ENCODE data around the gene VEPH1. TPM values are rescaled to one million over a fixed set of nuclear protein-coding genes. Genes with fewer than 3 reads are reported as not detected.

VEPH1 gene
- total and polyA plus RNA-seq, 7 experiments from 2014 or later = 0.22 to 0.48 TPM; not detected in 5

DNA sequence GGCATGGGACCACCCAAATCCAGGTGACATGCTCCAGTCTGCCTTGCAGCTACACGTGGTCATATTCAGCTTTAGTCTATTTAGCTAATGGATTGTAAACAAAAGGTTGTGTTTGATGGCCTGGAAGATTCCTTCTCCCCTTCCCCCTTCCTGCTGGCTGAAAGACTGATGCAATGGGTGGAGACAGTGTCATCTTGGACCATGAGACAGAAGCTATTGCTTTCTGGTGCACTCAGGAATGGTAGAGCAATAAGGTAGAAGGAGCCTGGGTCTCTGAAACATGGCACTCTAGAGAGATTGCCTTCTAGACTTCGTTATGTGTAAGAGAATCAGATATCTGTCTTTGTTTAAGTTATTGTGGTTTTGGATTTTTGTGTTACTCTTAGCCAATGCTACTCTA, 92.3 kb downstream of the VEPH1 start:
- ATAC-seq (no peak), DNase-seq (no peak)
- ChIA-PET POLR2A (no interaction called here), CTCF (no interaction called here)
- intact Hi-C loops (cut with micrococcal nuclease) = no loop called here
- H3K36me3 ChIP-seq (ENCODE audit: control insufficient read depth in 2 of 3, insufficient read depth in 3 of 3, low read length in 3 of 3) = no peaks in the 10 kb centered on the region
- Mint-ChIP-seq H3K4me1 (no peaks in the 10 kb centered on the region), H3K27me3 (peaks cover 0 to 7% (median 0%) of the 10 kb centered on the region in 5 donors), H3K27ac (no peak overlapping the region), H3K9me3 (peaks cover 0 to 2% (median 0%) of the 10 kb centered on the region in 11 donors), H3K4me3 (no peak overlapping the region), H3K36me3 (peaks cover 0 to 6% (median 0%) of the 10 kb centered on the region in 5 donors)
- no peaks in the 10 kb centered on the region for H3K4me1 ChIP-seq (ENCODE audit: control insufficient read depth in 2 of 2, insufficient read depth in 2 of 2, low read length in 2 of 2)
- no peak overlapping the region for H3K4me3 ChIP-seq (ENCODE audit: low read length)
- no peak overlapping the region for H3K27ac ChIP-seq (ENCODE audit: low read depth, low read length)
- H3K27me3 ChIP-seq (ENCODE audit: control insufficient read depth in 2 of 2, insufficient read depth in 2 of 2, low read length in 2 of 2) = no peaks in the 10 kb centered on the region
- no peaks in the 10 kb centered on the region for H3K9me3 ChIP-seq (ENCODE audit: control insufficient read depth in 2 of 3, low read length in 3 of 3)

- Mint-ChIP-seq H3K9me3 (peaks cover 0 to 2% (median 0%) of the 10 kb centered on the region in 11 donors), H3K27ac (no peak overlapping the region), H3K4me3 (no peak overlapping the region), H3K27me3 (no peaks in the 10 kb centered on the region), H3K36me3 (peaks cover 0 to 6% (median 0%) of the 10 kb centered on the region in 5 donors), H3K4me1 (no peaks in the 10 kb centered on the region)
- Histone ChIP-seq H3K27ac (ENCODE audit: low read depth, low read length) (no peak overlapping the region), H3K36me3 (ENCODE audit: control insufficient read depth in 2 of 3, insufficient read depth in 3 of 3, low read length in 3 of 3) (no peaks in the 10 kb centered on the region), H3K27me3 (ENCODE audit: control insufficient read depth in 2 of 2, insufficient read depth in 2 of 2, low read length in 2 of 2) (no peaks in the 10 kb centered on the region), H3K9me3 (ENCODE audit: control insufficient read depth in 2 of 3, low read length in 3 of 3) (no peaks in the 10 kb centered on the region), H3K4me1 (ENCODE audit: control insufficient read depth in 2 of 2, insufficient read depth in 2 of 2, low read length in 2 of 2) (no peaks in the 10 kb centered on the region), H3K4me3 (ENCODE audit: low read length) (no peak overlapping the region)
- intact Hi-C loops (cut with micrococcal nuclease) = no loop called here
- ChIA-PET CTCF (no interaction called here), POLR2A (no interaction called here)
- DNase-seq (no peak), ATAC-seq (no peak)
Measured at GRCh38 chr3:157409516-157409915, 93.7 kb downstream of the VEPH1 start.

- Mint-ChIP-seq H3K9me3 (peaks cover 0 to 2% (median 0%) of the 10 kb centered on the region in 11 donors), H3K27me3 (no peaks in the 10 kb centered on the region), H3K36me3 (peaks cover 0 to 6% (median 0%) of the 10 kb centered on the region in 5 donors), H3K4me3 (no peak overlapping the region), H3K4me1 (no peaks in the 10 kb centered on the region), H3K27ac (no peak overlapping the region)
- ChIA-PET POLR2A (no interaction called here), CTCF (no interaction called here)
- no peak overlapping the region for H3K27ac ChIP-seq (ENCODE audit: low read depth, low read length)
- intact Hi-C loops (cut with micrococcal nuclease) = no loop called here
- ATAC-seq (no peak), DNase-seq (no peak)
- H3K4me1 ChIP-seq (ENCODE audit: control insufficient read depth in 2 of 2, insufficient read depth in 2 of 2, low read length in 2 of 2) = no peaks in the 10 kb centered on the region
- H3K27me3 ChIP-seq (ENCODE audit: control insufficient read depth in 2 of 2, insufficient read depth in 2 of 2, low read length in 2 of 2) = no peaks in the 10 kb centered on the region
- no peaks in the 10 kb centered on the region for H3K36me3 ChIP-seq (ENCODE audit: control insufficient read depth in 2 of 3, insufficient read depth in 3 of 3, low read length in 3 of 3)
- H3K9me3 ChIP-seq (ENCODE audit: control insufficient read depth in 2 of 3, low read length in 3 of 3) = no peaks in the 10 kb centered on the region
- H3K4me3 ChIP-seq (ENCODE audit: low read length) = no peak overlapping the region
Measured at GRCh38 chr3:157408499-157409149, 94.6 kb downstream of the VEPH1 start.

DNA sequence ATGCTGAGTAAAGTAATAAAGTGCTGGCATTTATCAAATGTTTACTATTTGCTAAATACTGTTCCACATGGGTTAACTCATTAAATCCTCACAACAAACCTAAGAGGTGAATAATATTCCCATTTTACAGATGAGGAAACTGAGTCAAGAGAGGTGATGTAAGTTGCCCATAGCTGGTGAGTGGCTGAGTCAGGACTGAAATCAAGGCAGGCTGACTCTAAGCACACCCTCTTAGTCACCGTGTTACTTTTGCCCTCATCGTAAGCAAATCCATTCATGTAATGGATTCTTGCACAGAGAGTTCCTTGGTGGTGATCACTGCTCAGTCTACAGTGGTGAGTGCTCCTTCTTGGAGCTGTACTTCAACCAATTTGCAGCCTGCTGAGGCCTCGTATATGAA, 95.4 kb downstream of the VEPH1 start:
- no peaks in the 10 kb centered on the region for H3K4me1 Mint-ChIP-seq
- POLR2A ChIA-PET = no interaction called here
- no peaks in the 10 kb centered on the region for H3K4me1 ChIP-seq (ENCODE audit: control insufficient read depth in 2 of 2, insufficient read depth in 2 of 2, low read length in 2 of 2)
- H3K4me3 Mint-ChIP-seq = no peak overlapping the region
- H3K9me3 Mint-ChIP-seq = no peaks in the 10 kb centered on the region
- CTCF ChIA-PET = no interaction called here
- ATAC-seq (no peak), DNase-seq (no peak)
- intact Hi-C loops (cut with micrococcal nuclease) = no loop called here
- no peaks in the 10 kb centered on the region for H3K36me3 ChIP-seq (ENCODE audit: control insufficient read depth in 2 of 3, insufficient read depth in 3 of 3, low read length in 3 of 3)
- H3K27ac Mint-ChIP-seq = peak overlapping the region in 1 of 9 donors; percentile 5
- no peak overlapping the region for H3K4me3 ChIP-seq (ENCODE audit: low read length)
- no peaks in the 10 kb centered on the region for H3K27me3 ChIP-seq (ENCODE audit: control insufficient read depth in 2 of 2, insufficient read depth in 2 of 2, low read length in 2 of 2)
- peaks cover 0 to 6% (median 0%) of the 10 kb centered on the region in 5 donors for H3K36me3 Mint-ChIP-seq
- H3K27ac ChIP-seq (ENCODE audit: low read depth, low read length) = no peak overlapping the region
- H3K9me3 ChIP-seq (ENCODE audit: control insufficient read depth in 2 of 3, low read length in 3 of 3) = no peaks in the 10 kb centered on the region
- H3K27me3 Mint-ChIP-seq = no peaks in the 10 kb centered on the region

GRCh38 chr3:157406394-157406793, 96.8 kb downstream of the VEPH1 start:
- Histone ChIP-seq H3K4me3 (ENCODE audit: low read length) (no peak overlapping the region), H3K36me3 (ENCODE audit: control insufficient read depth in 2 of 3, insufficient read depth in 3 of 3, low read length in 3 of 3) (no peaks in the 10 kb centered on the region), H3K27me3 (ENCODE audit: control insufficient read depth in 2 of 2, insufficient read depth in 2 of 2, low read length in 2 of 2) (no peaks in the 10 kb centered on the region), H3K4me1 (ENCODE audit: control insufficient read depth in 2 of 2, insufficient read depth in 2 of 2, low read length in 2 of 2) (no peaks in the 10 kb centered on the region), H3K27ac (ENCODE audit: low read depth, low read length) (no peak overlapping the region), H3K9me3 (ENCODE audit: control insufficient read depth in 2 of 3, low read length in 3 of 3) (no peaks in the 10 kb centered on the region)
- Mint-ChIP-seq H3K27me3 (peaks cover 0 to 7% (median 3%) of the 10 kb centered on the region in 5 donors), H3K4me1 (no peaks in the 10 kb centered on the region), H3K27ac (no peak overlapping the region), H3K36me3 (peaks cover 0 to 6% (median 0%) of the 10 kb centered on the region in 5 donors), H3K9me3 (no peaks in the 10 kb centered on the region), H3K4me3 (no peak overlapping the region)
- DNase-seq (no peak), ATAC-seq (no peak)
- intact Hi-C loops (cut with micrococcal nuclease) = no loop called here
- ChIA-PET CTCF (no interaction called here), POLR2A (no interaction called here)

DNA sequence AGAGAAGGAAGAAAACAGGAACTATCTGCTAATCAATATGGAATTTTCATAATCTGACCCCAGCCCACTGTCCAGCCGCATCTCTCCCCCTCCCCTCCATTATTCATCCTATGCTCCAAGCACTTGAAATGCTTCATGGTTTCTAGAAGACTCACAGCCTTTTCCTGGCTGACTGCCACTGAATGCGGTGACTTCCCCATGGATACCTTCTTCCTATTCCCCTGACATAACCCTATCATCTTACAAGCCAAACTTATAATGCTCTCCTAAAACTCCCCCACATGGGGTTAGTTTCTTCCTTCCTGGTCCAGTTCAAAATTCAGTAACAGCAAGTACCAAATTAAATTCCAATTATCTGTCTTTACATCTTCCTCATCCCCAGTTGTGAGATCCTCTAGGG, 97.8 kb downstream of the VEPH1 start:
- ChIA-PET CTCF (no interaction called here), POLR2A (no interaction called here)
- Mint-ChIP-seq H3K4me3 (no peak overlapping the region), H3K27me3 (peaks cover 0 to 11% (median 5%) of the 10 kb centered on the region in 5 donors), H3K9me3 (no peaks in the 10 kb centered on the region), H3K4me1 (no peaks in the 10 kb centered on the region), H3K27ac (no peak overlapping the region), H3K36me3 (peaks cover 0 to under 1% (median 0%) of the 10 kb centered on the region in 5 donors)
- DNase-seq = no peak
- Histone ChIP-seq H3K27me3 (ENCODE audit: control insufficient read depth in 2 of 2, insufficient read depth in 2 of 2, low read length in 2 of 2) (no peaks in the 10 kb centered on the region), H3K9me3 (ENCODE audit: control insufficient read depth in 2 of 3, low read length in 3 of 3) (no peaks in the 10 kb centered on the region), H3K4me3 (ENCODE audit: low read length) (no peak overlapping the region), H3K27ac (ENCODE audit: low read depth, low read length) (no peak overlapping the region), H3K4me1 (ENCODE audit: control insufficient read depth in 2 of 2, insufficient read depth in 2 of 2, low read length in 2 of 2) (no peaks in the 10 kb centered on the region), H3K36me3 (ENCODE audit: control insufficient read depth in 2 of 3, insufficient read depth in 3 of 3, low read length in 3 of 3) (no peaks in the 10 kb centered on the region)
- no peak for ATAC-seq
- intact Hi-C loops (cut with micrococcal nuclease) = no loop called here

- Histone ChIP-seq H3K4me3 (ENCODE audit: low read length) (no peak overlapping the region), H3K27me3 (ENCODE audit: control insufficient read depth in 2 of 2, insufficient read depth in 2 of 2, low read length in 2 of 2) (no peaks in the 10 kb centered on the region), H3K9me3 (ENCODE audit: control insufficient read depth in 2 of 3, low read length in 3 of 3) (no peaks in the 10 kb centered on the region), H3K27ac (ENCODE audit: low read depth, low read length) (no peak overlapping the region), H3K36me3 (ENCODE audit: control insufficient read depth in 2 of 3, insufficient read depth in 3 of 3, low read length in 3 of 3) (no peaks in the 10 kb centered on the region), H3K4me1 (ENCODE audit: control insufficient read depth in 2 of 2, insufficient read depth in 2 of 2, low read length in 2 of 2) (no peaks in the 10 kb centered on the region)
- CTCF ChIA-PET = no interaction called here
- POLR2A ChIA-PET = no interaction called here
- no peaks in the 10 kb centered on the region for H3K36me3 Mint-ChIP-seq
- intact Hi-C loops (cut with micrococcal nuclease) = no loop called here
- no peaks in the 10 kb centered on the region for H3K4me1 Mint-ChIP-seq
- ATAC-seq = no peak
- no peak overlapping the region for H3K27ac Mint-ChIP-seq
- H3K4me3 Mint-ChIP-seq = no peak overlapping the region
- peaks cover 0 to 11% (median 5%) of the 10 kb centered on the region in 5 donors for H3K27me3 Mint-ChIP-seq
- DNase-seq = no peak
- H3K9me3 Mint-ChIP-seq = no peaks in the 10 kb centered on the region
Measured at GRCh38 chr3:157404381-157404780, 98.8 kb downstream of the VEPH1 start.
